Frontal cortex (tissue), 4 donors: Measurements from ENCODE around the gene RSBN1L. TPM values are rescaled to one million over a fixed set of nuclear protein-coding genes. Genes with fewer than 3 reads are reported as not detected.

Experiments used
- DNase-seq, 2 donors: peaks; one replicate each; pipeline ENCODE4 v3.0.0; 2012; ENCODE audit warnings: low spot score in 2 of 2
- FAIRE-seq: peaks from 2 replicates; lab custom pipeline; 2012; peaks lifted over from hg19 to GRCh38; lab: Jason Lieb, UNC
- total RNA-seq: library from RNA; depleted of rRNA; stranded (reverse); fragments of >200 nt; gene quantifications from one replicate; pipeline ENCODE4 v1.2.3, GENCODE V29; 2014
- donor health status: control.
- donor health status: control.
- donor health status: control.

RSBN1L gene
- total RNA-seq, 1 donor from 2014 or later: 92.9 TPM

DNA sequence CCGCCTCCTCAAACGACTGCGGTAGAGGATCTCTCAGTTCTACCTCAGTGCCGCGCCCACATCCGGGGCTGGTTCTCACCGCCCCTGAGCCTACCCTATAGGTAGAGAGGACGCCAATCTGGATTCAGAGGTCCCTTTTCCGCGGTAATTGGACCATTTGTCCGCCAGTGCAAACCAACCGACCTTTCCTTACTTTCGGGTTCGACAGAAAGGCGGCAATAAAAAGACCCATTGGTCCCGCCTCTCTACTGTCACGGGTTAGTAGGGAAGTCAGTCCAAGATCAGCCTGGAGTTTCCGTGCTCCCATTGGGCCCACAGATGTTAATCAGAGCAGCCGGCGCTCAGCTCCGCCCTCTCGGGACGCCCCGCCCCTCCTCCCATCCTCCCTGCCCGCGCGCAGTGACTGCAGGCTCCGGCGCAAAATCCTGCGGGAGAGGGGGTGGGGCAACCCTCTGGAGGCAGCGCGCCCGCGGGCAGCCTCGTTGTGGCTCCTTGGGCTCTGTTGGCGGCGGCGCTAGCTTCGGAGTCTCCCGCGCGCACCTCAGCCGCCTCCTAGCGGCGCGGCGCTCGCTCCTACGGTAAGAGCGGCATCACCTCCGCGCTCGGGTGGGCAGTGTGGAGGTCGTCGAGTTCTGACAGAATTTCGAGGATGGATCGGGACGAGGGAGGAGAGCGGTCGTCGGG, 102.3 kb downstream of the RSBN1L start, which contains the start of the genes PHTF2 and TMEM60:
Gene PHTF2 (plus strand): TSS at position 380 of the 684 bp plus-strand sequence.
Gene TMEM60 (minus strand): TSS at position 41 of the 684 bp plus-strand sequence. CDS start 4,061 bp downstream, outside the sequence.
- DNase-seq (peak; percentile 92 to 93), FAIRE-seq (peak; percentile 79)

DNA sequence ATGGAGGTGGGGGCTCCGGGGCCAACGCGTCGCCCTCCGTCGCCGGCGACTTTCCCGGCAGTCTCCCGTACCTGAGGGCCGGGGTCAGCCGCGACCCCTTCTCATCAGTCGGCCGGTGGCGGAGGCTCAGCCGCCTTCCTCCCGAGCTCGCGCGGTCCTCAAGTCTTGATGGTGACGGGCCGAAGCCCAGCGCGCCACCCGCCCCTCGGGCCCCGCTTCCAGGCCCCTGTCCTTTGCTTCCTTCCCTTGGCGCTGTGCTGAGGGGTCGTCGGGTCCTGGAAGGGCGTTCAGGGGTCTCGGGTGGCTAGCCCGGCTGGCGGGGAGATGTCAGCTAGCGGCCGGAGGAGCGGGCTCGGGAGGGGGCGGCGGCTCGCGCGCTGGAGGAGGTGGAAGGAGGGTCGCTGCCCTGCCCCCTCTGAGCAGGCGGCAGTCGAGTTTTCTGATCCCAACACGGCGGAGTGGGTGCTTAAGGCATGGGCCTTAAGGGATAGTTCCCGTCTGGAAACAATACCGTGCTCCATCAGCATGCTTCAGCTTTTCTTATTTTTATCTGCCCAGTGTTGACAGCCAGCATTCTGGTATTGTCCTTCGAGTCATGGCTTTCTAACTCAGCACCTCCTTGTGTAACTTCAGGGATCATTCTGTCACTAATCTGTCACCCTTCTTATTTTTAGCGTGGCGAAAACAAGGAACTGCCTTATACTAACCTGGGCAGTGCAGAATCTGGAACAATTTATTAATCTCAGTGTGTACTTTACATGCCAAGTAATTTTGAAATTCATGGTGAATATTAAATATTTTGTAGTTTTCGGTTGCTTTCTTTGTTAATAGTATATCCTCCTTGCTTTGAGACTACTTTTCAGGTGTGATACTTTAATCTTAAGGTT, 103.1 kb downstream of the RSBN1L start:
- DNase-seq: peak; percentile 17 to 25
- no peak for FAIRE-seq

DNA sequence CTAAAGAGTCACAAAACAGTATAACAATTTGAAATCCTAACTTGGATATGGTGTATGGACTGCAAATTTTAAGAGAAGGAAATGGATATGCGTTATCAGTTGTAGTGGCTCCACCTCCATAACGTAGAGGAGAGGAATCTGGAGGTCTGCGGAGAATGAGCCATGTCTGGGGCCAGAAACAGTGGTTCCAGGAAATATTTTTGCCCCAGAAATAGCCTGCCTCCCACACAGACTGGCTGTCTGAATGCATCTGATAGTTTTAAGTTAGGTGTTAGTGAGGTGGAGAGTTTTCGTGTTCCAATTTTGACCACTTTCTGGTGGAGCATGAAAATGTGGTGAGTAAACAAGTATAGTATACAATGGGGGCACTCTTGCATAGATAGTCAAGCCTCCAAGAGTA, 103.9 kb downstream of the RSBN1L start:
- no peak for DNase-seq

DNA sequence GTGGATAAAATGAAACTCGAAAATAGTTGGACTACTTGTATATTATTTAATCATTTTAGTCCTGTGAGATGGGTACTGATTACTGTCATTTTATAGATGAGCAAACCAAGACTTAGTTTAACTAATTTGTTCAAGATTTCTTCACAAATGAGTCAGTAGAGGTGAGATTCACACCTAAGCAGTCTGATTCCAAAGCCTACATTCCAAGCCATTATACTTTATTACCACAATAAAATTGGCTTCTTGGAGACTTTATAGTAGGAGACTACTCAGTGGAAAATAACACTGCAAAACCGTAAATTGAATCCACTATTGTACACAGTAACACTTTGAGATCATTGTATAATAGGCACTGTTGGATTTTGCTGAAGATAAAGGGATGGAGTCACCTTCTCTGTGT, 104.5 kb downstream of the RSBN1L start:
- FAIRE-seq: no peak
- DNase-seq: no peak

More for the DNA sequence above, 103.9 kb downstream of the RSBN1L start:
- FAIRE-seq: no peak

DNA sequence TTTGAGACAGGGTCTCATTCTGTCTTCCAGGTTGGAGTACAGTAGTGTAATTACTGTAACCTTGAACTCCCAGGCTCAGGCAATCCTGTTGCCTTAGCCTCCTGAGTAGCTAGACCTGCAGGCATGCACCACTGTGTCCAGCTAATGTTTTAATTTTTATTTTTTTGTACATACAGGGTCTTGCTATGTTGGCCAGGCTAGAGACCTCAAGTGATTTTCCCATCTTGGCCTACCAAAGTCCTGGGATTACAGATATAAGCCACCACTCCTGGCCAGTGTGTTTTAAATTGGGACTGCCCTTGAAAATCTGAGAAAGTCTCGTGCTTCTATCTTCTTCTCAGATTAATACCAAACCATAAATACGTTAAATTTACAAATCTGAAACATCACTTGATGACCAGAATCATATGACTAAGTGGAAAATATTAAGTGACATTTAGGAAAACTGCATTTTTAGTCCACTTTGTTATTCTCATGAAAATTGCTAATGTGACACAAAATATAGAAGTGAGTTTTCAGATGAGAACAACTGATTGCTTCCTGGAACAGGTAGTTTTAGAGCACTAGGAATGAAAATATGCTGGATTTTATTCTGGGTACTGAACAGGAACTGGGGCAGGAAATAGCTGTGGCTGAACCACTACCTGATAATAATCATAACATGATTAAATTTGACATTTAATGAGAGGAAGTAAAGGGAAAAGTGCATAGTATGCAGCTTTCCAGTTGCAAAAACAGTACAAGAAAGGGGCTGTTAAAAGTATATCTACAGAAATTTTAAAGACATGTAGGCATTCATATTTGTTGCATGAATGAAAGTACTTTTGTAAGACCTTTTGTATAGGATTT, 106.5 kb downstream of the RSBN1L start:
- FAIRE-seq: no peak
- DNase-seq: no peak

DNA sequence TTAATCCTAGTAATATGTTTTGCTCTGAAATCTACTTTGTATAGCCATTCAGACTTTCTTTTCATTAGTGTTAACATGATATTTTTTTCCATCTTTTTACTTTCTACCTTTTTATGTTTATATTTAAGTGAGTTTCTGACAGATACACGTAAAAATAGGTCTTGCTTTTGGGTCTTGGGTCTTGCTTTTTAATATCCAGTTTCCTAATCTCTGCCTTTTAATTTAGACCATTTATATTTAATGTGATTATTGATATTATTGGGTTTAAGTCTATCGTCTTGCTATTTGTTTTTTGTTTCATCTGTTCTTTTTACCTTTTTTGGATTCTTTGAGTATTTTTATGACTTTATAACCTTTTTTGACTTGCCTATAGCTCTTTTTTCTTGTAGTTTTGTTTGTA, 110.2 kb downstream of the RSBN1L start:
- no peak for DNase-seq
- FAIRE-seq: no peak

DNA sequence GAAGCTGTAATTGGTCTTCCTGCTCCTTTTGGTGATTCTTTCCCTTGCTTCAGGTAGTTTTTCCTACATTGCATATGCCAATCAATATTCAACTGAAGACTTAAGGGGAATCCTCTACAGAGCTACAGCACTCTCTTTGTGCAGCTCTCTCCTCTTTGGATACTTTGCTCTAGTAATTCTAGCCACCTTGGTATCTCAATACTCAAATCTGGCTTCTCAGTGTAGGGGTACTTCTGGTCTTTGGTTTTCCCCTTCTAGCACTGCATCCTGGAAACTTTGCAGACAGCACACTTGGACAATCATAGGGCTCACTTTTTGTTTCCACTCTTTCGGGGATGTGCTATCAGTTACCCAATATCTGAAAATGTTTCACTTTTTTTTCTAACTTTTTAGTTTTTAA, 112.3 kb downstream of the RSBN1L start:
- FAIRE-seq: no peak
- no peak for DNase-seq

DNA sequence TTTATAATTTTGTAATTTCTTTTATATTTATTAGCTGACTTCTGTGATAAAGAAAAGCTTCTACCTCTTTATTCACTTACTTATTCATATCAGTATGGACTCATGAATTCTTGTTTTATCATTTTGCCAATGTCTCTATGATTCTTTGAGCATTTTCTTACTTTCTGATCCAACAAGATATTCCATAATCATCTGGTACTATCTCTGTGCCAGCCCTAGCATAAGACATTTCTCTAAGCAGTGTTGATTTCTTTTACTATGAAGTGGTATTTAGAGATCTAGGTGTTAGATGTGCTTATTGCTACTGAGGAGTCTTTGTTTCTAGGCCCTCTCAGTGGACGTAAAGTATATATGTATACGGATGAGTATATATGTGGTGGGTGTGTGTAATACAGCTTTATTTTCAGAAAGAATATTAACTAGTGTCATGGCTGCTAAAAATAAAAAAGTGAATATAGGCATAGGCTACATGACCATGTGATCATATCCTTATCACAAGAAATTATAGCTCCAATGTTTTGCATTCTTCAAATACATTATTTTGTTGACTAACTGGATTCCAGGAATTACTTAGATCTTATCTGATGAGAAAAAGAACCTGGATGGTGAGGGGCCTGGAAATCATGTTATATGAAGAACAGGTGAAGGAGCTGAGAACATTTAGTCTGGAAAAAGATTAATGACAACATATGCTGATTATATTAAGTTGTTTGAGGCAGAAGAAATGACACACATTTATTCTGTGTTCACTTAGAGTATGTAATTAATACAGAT, 115.4 kb downstream of the RSBN1L start:
- no peak for FAIRE-seq
- no peak for DNase-seq

DNA sequence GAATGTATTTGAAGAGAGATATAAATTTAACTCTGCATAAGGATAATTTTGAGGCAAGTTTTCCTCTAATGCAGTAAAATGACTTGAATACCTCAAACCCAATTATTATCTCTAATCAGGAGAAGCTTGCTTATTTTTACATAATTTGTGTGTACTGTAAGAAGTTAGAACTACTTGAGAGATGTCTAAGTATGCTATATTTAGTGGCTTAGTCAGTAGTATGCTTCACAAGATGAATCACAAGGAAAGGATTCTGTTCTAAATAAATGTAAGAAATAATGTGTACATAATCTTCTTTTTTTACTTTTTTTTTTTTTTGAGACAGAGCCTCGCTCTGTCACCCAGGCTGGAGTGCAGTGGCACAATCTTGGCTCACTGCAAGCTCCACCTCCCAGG, 116.0 kb downstream of the RSBN1L start:
- no peak for FAIRE-seq
- DNase-seq: no peak

DNA sequence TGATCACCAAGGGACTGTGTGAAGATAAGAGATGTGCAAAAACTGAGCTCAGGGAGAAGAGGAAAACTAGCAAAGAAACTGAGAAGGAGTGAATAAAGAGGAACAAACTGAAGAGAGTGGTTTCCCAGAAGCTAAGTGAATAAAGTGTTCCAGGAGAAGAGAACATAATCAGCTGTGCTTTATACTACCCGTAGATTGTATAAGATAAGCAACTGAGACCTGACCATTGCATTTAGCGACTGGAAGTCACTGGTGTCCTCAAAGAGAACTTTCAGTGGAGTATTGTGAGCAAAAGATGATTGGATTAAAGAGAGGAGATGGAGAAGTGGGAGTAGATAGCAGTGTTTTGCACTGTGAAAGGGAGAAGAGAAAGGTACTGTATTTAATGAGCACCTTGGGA, 116.9 kb downstream of the RSBN1L start:
- FAIRE-seq (no peak), DNase-seq (no peak)

DNA sequence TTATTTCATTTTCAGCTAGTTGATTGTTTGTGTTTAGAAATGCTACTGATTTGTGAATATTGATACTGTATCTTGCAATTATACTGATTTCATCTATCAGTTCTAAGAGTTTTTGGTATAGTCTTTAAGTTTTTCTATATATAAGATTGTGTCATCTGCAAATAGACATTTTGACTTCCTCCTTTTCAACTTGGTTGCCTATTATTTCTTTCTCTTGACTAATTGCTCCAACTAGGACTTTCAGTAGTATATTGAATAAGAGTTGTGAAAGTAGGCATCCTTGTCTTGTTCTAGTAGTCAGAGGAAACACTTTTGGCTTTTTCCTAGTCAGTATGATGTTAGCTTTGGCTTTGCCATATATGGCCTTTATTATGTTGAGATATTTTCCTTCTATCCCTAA, 122.8 kb downstream of the RSBN1L start:
- DNase-seq (no peak), FAIRE-seq (no peak)

DNA sequence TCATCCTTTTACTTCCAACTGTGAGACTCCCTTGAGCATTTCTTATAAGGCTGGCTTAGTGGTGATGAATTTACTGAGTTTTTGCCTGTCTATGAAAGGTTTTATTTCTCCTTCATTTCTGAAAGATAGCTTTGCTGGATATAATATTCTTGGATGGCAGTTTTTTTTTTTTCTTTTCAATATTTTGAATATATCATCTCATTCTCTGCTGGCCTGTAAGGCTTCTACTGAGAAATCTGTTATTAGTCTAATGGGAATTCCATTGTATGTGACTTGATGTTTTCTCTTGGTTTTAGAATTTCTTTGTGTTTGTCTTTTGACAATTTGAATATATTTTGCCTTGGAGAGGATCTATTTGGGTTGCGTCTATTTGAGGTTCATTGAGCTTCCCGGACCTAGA, 124.7 kb downstream of the RSBN1L start:
- FAIRE-seq: no peak
- no peak for DNase-seq

DNA sequence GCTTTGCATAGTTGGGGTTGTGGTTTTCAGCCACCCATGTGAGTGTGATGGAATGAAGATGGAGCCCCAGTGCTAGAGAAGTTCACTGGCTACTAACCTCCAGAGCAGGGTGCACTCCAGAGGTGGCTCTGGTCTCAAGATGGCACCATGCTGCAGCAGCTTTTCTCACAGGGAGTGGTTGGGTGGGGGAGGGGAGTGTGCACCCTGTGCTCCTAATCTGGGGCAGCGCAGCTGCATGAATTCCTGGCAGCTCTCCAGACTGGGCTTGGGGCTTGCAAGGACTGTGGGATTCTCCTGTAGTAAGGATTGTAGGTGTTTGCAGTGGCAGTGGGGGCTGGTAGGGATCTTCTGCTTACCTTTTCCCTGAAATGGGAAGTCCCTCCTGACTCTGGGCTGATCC, 126.0 kb downstream of the RSBN1L start:
- no peak for DNase-seq
- no peak for FAIRE-seq

DNA sequence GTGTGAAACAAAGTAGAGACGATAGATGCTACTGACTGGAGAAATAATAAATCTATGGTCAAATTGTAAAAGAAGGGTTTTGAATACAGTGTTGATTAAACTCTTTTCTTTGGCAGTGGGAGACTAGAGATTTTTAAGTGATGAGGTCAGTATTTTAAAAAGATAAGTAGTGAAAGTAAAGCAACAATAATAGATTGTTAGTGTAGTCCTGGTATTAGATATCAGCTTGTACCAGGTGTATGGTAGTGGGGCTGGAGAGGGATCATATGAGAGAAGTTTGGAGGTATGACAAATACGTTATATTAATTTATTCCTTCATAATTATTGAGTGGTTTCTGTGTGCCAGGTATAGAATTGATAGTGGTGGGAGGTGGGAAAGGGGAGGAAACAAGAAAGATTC, 127.5 kb downstream of the RSBN1L start:
- DNase-seq (no peak), FAIRE-seq (no peak)

DNA sequence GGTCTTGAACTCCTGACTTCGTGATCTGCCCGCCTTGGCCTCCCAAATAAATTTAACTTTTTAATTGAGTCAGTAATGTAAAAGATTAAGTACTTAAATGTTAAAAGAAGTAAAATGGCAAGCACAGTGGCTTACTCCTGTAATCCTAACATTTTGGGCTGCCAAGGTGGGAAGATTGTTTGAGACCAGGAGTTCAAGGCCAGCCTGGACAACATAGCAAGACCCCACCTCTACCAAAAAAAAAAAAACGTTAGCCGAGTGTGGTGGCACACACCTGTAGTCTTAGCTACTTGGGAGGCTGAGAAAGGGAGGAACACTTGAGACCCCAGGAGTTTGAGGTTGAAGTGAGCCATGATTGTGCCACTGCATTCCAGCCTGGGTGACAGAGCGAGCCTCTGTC, 128.4 kb downstream of the RSBN1L start:
- DNase-seq (no peak), FAIRE-seq (no peak)

DNA sequence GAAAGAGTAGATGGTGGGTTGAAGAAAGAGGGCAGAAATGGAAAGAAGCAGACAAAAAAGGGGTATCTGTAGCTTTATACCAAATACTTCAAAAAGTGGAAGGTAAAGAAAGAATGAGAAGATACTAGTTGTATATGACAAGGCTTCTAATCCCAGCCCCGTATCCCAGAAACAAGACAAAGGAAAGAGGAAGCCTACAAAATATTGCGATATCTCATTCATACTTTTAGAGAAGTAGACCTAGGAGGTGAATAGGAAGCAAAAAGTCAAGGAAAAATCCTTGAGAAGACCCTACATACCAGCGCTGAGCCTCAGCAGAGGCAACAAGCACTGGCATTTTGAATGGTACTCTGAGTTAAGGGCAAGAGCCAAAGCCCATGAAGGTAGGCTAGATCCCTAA, 128.9 kb downstream of the RSBN1L start:
- DNase-seq (no peak), FAIRE-seq (no peak)

DNA sequence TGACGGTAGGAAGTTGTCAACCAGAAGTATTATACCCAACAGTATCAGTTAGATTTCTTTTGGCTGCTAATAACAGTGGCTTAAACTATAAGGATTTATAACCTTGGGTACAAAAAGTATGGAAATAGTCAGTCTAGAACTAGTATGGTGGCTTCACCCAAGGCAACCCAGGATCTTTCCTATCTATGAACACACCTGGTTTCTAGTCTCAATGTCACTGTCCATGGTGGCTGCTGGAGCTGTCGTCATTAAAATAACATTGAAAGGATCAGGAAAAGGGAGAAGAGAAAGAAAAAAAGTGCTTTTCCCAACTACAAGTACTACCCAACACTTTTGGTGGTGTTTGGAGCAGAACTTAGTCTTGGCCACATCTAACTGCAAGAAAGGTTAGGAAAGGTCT, 130.0 kb downstream of the RSBN1L start:
- no peak for FAIRE-seq

DNA sequence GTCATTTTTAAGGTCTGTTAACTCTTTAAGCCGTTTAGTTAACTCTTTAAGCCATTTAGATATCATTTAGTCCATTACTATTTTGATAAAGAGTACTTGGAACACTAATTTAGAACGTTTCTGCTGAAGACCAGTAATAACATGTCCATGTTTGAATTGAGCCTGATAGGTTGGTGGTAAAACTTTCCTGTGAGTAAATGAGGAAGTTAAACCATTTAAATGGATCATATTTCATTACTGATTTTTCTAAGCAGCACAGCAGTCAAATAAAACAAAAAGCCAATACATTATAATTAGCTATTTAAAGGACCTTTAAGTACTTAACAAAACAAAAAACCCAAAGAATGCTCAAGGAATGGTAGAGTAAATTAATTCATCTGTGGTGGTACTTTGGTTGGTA, 131.7 kb downstream of the RSBN1L start:
- FAIRE-seq (no peak), DNase-seq (no peak)

More for the DNA sequence above, 130.0 kb downstream of the RSBN1L start:
- no peak for DNase-seq

DNA sequence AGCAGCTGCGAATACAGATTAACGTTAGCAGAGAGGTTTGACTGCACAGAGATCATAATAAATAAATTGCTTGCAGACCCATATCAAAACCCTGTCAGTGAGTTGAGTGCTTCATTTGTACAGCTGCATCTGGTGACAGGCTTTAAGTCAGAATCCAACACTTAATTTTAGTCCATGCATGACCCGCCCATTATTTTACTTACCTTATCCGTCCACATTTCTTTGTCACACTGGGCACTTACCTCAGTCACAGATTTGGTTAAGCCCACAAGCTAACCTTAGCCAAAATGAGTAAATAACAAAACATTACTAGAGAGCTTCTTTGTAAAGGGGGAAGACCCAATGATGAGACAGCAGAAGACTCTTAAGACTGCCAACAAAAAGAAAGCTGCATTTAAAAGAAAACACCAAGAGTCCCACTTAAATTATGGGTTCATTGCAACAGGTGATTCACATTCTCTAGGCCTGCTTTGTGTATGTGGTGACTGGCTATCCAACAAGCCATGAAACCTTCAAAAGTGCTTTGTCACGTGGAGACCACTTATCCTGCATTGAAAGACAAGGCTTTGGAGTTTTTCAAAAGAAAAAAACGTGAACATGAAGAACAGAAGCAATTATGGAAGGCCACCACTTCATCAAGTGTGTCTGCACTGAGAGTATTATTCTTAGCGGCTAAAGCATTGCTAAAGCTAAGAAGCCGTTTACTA, 134.5 kb downstream of the RSBN1L start:
- FAIRE-seq: no peak
- no peak for DNase-seq
